AG09319 (cell line): Measurements from ENCODE around the gene PARS2.

Experiments used
- DNase-seq: peaks from one replicate; pipeline ENCODE4 v3.0.0-alpha.2; 2010; ENCODE audit warnings: low read depth; ENCODE audit errors: extremely low read depth
- TF ChIP-seq, protein P1 (sequence below): IDR thresholded peaks from 2 replicates; pipeline ENCODE4 v1.5.1; 2011; ENCODE audit warnings: low read depth, mild to moderate bottlenecking, inconsistent platforms, low read length, moderate library complexity

Gene PARS2

DNA sequence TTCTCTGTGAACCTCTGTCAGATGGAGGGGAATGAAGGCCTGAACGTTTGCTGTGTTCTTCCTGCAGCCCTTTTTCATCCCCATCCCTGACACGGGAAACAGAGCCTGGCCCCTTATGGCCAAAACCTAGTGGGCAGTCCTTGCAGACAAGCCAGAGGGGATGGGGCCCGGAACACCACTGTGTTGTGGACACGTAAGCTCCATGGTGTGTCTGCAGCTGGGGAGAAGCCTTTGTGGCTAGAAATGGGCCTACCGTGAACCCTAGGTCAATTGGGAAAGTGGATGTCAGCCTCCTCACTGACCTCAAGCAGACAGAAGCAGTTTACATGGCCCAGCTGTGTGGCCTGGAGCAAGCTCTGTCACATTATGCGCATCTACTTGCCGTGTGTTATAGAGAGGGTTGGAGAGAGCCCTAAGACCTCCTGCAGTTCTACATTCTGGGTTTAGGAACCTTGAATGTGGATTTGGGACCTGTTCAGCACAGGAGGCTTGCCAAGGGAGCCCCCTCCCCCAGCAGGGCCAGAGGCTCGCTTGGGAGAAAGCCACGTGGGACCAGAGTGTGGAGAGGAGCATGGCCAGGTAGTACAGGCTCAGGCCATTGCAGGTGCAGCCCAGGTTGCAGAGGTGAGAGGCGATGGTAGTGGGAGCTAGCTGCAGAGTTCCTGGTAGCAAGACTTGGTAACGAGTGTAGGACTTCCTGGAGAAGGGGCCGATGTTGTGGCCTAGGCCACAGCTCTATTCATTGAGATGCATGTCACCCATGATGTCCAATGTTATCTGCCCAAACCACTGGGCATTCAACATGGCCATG is 20.7 kb downstream of the PARS2 start:
- TF ChIP-seq, protein P1, sequence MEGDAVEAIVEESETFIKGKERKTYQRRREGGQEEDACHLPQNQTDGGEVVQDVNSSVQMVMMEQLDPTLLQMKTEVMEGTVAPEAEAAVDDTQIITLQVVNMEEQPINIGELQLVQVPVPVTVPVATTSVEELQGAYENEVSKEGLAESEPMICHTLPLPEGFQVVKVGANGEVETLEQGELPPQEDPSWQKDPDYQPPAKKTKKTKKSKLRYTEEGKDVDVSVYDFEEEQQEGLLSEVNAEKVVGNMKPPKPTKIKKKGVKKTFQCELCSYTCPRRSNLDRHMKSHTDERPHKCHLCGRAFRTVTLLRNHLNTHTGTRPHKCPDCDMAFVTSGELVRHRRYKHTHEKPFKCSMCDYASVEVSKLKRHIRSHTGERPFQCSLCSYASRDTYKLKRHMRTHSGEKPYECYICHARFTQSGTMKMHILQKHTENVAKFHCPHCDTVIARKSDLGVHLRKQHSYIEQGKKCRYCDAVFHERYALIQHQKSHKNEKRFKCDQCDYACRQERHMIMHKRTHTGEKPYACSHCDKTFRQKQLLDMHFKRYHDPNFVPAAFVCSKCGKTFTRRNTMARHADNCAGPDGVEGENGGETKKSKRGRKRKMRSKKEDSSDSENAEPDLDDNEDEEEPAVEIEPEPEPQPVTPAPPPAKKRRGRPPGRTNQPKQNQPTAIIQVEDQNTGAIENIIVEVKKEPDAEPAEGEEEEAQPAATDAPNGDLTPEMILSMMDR = no peak
- DNase-seq = no peak

- TF ChIP-seq, protein P1 = no peak
- no peak for DNase-seq
Measured at GRCh38 chr1:54742282-54742681, 22.0 kb downstream of the PARS2 start.

DNA sequence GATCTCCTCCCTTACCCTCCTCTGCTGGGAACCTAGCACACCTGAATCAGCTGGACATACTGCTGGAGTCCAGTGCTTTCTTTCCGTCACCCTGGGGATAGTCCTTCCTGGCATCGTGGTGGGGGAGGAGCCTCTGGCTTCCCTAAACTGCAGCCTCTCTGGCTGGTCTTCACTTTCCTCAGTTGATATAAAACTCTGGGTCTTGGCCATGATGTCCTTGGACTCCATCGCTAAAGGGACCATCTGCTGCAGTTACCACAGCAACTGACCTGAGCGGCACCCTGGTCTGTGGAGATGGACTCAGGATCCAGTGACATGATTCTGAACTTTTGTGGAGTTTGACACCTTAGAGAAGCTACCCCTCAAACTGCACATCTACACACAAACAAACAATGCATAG is 22.8 kb downstream of the PARS2 start:
- TF ChIP-seq, protein P1 = no peak
- DNase-seq = no peak

DNA sequence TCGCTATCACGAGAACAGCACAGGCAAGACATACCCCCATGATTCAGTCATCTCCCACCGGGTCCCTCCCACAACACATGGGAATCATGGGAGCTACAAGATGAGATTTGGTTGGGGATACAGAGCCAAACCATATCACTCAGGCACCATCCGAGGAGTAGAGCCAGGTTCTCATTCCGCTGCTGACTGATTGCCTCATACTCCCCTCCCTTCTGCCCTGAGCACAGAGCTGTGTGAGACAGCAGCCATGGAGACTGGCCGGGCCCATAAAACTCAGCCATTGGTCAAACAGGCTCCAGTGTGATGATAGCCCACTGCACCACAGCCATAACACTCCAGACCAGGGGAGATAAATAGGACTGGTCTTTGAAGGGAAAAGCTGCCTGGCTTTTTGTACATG is 26.1 kb downstream of the PARS2 start:
- TF ChIP-seq, protein P1 = no peak

DNA sequence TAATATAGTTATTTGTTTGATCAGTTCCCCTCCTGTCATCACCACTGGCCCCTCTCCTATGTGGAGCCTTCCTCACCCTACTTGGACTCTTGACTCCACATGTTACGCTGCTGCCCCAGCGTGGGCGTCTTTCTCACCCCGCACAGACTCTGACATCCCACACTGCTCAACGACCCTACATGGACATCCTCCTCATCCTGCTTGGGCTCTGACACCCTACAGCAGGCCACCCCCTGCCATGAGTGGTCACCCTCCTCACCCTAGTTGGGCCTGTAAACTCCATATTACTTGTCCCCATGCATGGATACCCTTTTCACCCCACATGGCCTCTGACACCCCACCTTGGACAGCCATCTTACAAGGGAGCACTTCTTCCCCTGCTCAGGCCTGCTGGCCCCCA is 27.6 kb downstream of the PARS2 start:
- TF ChIP-seq, protein P1 = no peak
- no peak for DNase-seq

More for the DNA sequence above, 26.1 kb downstream of the PARS2 start:
- no peak for DNase-seq

DNA sequence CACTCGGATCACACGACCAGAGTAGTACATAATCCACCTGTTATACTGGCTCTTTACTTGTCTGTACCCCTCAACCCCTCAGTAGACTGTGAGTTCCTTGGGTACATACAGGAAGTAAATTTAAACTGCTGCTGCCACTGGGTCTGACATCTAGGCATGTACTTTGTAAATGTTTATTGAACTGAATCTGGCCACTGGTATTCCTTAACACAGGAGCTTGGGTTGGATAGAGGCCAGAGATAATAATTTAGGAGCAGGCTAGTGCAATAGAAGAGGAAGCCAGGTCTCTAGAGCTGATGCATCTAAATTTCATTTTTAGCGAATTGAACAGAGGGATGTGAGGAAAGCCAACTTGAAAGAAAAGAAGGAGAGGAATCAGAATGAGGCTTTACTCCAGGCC is 36.3 kb downstream of the PARS2 start:
- TF ChIP-seq, protein P1 = no peak
- DNase-seq = no peak

DNA sequence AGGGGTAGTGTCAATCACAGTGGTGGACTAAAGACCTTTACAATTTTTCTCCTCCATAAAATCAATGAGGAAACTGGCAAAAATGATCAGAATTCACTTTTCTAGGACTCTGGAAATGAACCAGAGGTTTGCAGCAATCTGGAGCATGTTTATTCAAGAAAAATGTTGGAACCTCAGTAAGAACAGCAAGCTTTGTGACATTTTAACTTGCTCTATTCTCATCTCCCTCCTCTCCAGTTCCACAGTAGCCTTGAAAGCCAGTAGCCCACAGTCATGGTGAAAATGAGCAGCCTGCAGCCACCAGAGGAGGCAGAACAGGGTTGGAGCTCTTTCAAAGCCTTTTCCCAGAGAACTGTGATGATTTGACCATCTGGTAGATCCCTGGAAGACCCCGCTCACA is 39.6 kb downstream of the PARS2 start:
- no peak for DNase-seq
- TF ChIP-seq, protein P1 = no peak
